ENCODE measurements around the gene CACHD1. TPM values are rescaled to one million over a fixed set of nuclear protein-coding genes. Genes with fewer than 3 reads are reported as not detected.

CACHD1 gene
- total and polyA plus RNA-seq, 2 of the 4 experiments (the other 2 are of a cell fraction): 2.9 to 5.9 TPM

- no peaks in the 10 kb centered on the region for H3K27me3 ChIP-seq (ENCODE audit: control insufficient read depth, insufficient read depth, low read length)
- no peak overlapping the region for H3K4ac ChIP-seq (ENCODE audit: low read depth, low read length)
- H2AK9ac ChIP-seq (replicated peaks; ENCODE audit: low read depth, low read length, poor library complexity): no peak overlapping the region
- H3K23ac ChIP-seq (ENCODE audit: low read depth, low read length): no peak overlapping the region
- no peak overlapping the region for H3K4me3 ChIP-seq (ENCODE audit: insufficient read depth, low read depth, low read length)
- no peaks in the 10 kb centered on the region for H3K36me3 ChIP-seq (ENCODE audit: control insufficient read depth, insufficient read depth, low read length)
- H3K9me1 ChIP-seq (ENCODE audit: insufficient read depth, low read length): no peaks in the 10 kb centered on the region
- no peaks in the 10 kb centered on the region for H3K79me1 ChIP-seq (ENCODE audit: low read depth in 1 of 2, low read length in 2 of 2)
- in situ Hi-C loops (cut with MboI; ENCODE audit: low sequenced_read_pairs) (no loop called here), dilution Hi-C loops (cut with HindIII; ENCODE audit: low sequenced_read_pairs, unreplicated experiment) (no loop called here), intact Hi-C loops (cut with micrococcal nuclease) (no loop called here)
- H3K14ac ChIP-seq (replicated peaks; ENCODE audit: low read depth, low read length): no peak overlapping the region
- no peaks in the 10 kb centered on the region for H4K20me1 ChIP-seq (ENCODE audit: insufficient read depth, low read length)
- DNase-seq (peak; percentile 49), ATAC-seq (ENCODE audit: low read depth) (no peak)
- TF ChIP-seq RFX5 (IDR thresholded peaks at IDR 0.05; ENCODE audit: low read depth, low read length) (no peak), USF2 (IDR thresholded peaks at IDR 0.05; ENCODE audit: low read depth, low read length) (no peak), CEBPB (IDR thresholded peaks at IDR 0.05; ENCODE audit: low read depth, low read length) (no peak), MAFK (IDR thresholded peaks at IDR 0.05; ENCODE audit: low read depth, low read length) (no peak), MXI1 (IDR thresholded peaks at IDR 0.05; ENCODE audit: borderline replicate concordance, low read depth, low read length) (no peak), RAD21 (IDR thresholded peaks at IDR 0.05; ENCODE audit: low read length) (no peak), BHLHE40 (IDR thresholded peaks at IDR 0.05; ENCODE audit: low read depth, low read length) (no peak), RCOR1 (IDR thresholded peaks at IDR 0.05; ENCODE audit: insufficient replicate concordance, low read length) (no peak)
- no peak overlapping the region for H4K8ac ChIP-seq (ENCODE audit: low read depth in 2 of 2, low read length in 2 of 2)
- ChIA-PET CTCF (interaction anchor here (0.7 to 1.0 kb wide), 2 partner anchors 20 to 493 kb away, joined by 3 read pairs; no protein-coding TSS in a partner anchor), POLR2A (ENCODE audit: unreplicated experiment) (no interaction called here)
- H3K4me2 ChIP-seq (ENCODE audit: low read depth, low read length): no peak overlapping the region
- no peak overlapping the region for H2AK5ac ChIP-seq (ENCODE audit: low read depth, low read length)
- peaks cover 2% of the 10 kb centered on the region; the same call in 1 of the 2 replicates for H3K9me3 ChIP-seq (ENCODE audit: control insufficient read depth, insufficient read depth, low read length)
- WGBS, 2 experiments (ENCODE audit: extremely low coverage in 2 of 2, insufficient read length in 1 of 2): no CpG with 5 or more reads among the region's 1 CpG
- no peak overlapping the region for H3K27ac ChIP-seq (ENCODE audit: insufficient read depth, low read length)
- no peak overlapping the region for H3K56ac ChIP-seq (ENCODE audit: extremely low read depth, insufficient read depth, low read length)
- H2BK15ac ChIP-seq (ENCODE audit: low read depth, low read length): no peak overlapping the region
- no peak overlapping the region for H4K91ac ChIP-seq (ENCODE audit: insufficient read depth, low read depth, low read length)
- no peak overlapping the region for H4K5ac ChIP-seq (ENCODE audit: low read depth, low read length)
- no peak overlapping the region for H2BK5ac ChIP-seq (ENCODE audit: low read depth, low read length, poor library complexity, severe bottlenecking)
- no peak overlapping the region for H3K18ac ChIP-seq (ENCODE audit: low read depth, low read length)
- H3K9ac ChIP-seq (ENCODE audit: low read depth, low read length): no peak overlapping the region
- no TSS peak for BruUV-seq (replicated peaks)
- H3K4me1 ChIP-seq (ENCODE audit: control insufficient read depth, insufficient read depth, low read length): no peaks in the 10 kb centered on the region
- H2BK120ac ChIP-seq (ENCODE audit: low read depth, low read length): no peak overlapping the region
- no peak overlapping the region for H2BK20ac ChIP-seq (ENCODE audit: low read depth, low read length)
- no peak overlapping the region for H2AFZ ChIP-seq (replicated peaks; ENCODE audit: low read length, poor library complexity)
Measured at GRCh38 chr1:64608005-64608650, 138.2 kb downstream of the CACHD1 start.
